22Rv1 (cell line): ENCODE measurements around the gene SMG7.

Experiments used
- H3K27ac ChIP-seq: fragments of 450-650 bp; 2 replicates; pipeline ENCODE4 v1.5.1; 2017
- ZFX ChIP-seq: fragments of 450-650 bp; IDR thresholded peaks from 2 replicates; pipeline ENCODE4 v1.6.1; 2017; ENCODE audit warnings: antibody characterized with exemption, borderline replicate concordance
- TF ChIP-seq, protein P1 (sequence below): fragments of 450-650 bp; IDR thresholded peaks from 2 replicates; pipeline ENCODE4 v1.5.1; 2017; ENCODE audit warnings: mild to moderate bottlenecking

The SMG7 gene

DNA sequence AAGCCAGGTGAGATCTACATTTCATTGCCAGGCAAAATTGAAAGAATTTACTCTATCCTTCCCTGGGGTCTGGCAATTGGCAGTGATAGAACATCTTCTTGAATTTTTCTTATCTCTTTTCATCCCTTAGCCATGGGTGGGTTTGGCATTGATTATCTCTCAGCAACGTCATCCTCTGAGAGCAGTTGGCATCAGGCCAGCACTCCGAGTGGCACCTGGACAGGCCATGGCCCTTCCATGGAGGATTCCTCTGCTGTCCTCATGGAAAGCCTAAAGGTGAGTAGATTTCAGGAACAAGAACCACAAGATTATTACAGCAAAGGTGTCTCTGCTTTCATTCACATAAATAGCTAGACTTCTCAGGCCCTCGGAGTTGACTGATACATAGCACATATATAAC is 78.6 kb downstream of the SMG7 start:
- H3K27ac ChIP-seq: no peak overlapping the region
- no peak for TF ChIP-seq ZFX
- TF ChIP-seq, protein P1, sequence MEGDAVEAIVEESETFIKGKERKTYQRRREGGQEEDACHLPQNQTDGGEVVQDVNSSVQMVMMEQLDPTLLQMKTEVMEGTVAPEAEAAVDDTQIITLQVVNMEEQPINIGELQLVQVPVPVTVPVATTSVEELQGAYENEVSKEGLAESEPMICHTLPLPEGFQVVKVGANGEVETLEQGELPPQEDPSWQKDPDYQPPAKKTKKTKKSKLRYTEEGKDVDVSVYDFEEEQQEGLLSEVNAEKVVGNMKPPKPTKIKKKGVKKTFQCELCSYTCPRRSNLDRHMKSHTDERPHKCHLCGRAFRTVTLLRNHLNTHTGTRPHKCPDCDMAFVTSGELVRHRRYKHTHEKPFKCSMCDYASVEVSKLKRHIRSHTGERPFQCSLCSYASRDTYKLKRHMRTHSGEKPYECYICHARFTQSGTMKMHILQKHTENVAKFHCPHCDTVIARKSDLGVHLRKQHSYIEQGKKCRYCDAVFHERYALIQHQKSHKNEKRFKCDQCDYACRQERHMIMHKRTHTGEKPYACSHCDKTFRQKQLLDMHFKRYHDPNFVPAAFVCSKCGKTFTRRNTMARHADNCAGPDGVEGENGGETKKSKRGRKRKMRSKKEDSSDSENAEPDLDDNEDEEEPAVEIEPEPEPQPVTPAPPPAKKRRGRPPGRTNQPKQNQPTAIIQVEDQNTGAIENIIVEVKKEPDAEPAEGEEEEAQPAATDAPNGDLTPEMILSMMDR: no peak

- no peak overlapping the region for H3K27ac ChIP-seq
- TF ChIP-seq ZFX: no peak
- TF ChIP-seq, protein P1: no peak
Measured at GRCh38 chr1:183551924-183552323, 79.6 kb downstream of the SMG7 start.

- H3K27ac ChIP-seq: no peak overlapping the region
- TF ChIP-seq, protein P1: no peak
- TF ChIP-seq ZFX: no peak
Measured at GRCh38 chr1:183552441-183552840, 80.1 kb downstream of the SMG7 start.

DNA sequence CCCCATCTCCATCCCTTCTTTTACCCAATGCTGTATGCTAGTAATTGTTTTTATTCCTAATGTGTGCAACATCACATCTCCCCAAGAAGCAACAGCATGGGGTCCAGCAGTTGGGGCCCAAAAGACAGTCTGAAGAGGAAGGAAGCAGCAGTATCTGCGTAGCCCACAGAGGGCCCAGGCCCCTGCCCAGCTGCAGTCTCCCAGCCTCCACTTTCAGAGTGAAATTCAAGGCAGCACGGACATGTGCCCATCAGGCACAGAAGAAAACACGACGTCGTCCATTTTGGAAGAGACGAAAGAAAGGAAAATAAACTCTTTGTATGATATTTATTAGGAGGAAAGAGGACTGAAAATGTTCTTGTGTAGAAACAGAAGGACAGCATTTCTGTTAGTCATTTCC is 80.6 kb downstream of the SMG7 start:
- TF ChIP-seq ZFX: no peak
- TF ChIP-seq, protein P1: no peak
- H3K27ac ChIP-seq: no peak overlapping the region

DNA sequence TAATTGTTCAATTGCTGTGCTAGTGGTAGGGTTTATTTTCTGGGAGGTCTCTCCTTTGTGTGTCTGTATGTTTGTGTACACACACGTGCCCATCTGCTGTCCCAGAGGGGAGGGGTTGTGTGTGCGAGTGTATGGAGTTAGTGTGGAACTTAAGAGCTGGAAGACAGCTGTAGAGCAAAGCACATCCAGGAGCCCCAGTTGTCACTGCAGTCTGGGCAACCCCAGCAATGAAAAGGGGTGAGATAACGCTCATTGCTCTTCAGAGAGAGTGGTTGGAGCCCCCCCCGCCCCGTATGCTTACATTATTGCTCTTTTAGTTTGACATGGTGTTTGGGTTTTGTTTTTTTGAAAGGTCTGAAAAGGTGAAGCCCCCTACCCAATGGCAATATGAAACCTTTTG is 81.0 kb downstream of the SMG7 start:
- H3K27ac ChIP-seq: no peak overlapping the region
- TF ChIP-seq ZFX: no peak
- TF ChIP-seq, protein P1: no peak

DNA sequence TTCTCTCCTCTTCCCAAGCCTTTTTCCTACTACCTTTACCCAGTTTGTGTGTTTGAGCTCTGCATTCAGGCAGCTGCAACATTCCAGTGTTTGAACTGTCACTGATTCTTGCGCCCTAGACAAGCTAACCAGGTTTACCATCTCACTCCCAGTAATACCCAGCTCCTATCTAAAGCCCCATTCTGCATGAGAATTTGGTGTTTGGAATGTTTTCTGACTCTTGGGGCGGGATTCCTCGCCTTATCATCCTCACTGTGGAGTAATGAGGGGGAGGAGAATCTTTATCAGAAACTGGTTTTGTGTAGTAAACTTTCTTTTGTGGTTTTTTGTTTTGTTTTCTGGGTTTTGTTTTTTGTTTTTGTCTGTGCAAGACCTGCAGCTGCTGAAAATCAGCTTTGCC is 81.5 kb downstream of the SMG7 start:
- TF ChIP-seq ZFX: no peak
- TF ChIP-seq, protein P1: no peak
- no peak overlapping the region for H3K27ac ChIP-seq

- TF ChIP-seq ZFX: no peak
- TF ChIP-seq, protein P1: no peak
Measured at GRCh38 chr1:183554577-183554976, 82.3 kb downstream of the SMG7 start.

More at GRCh38 chr1:183554577-183554976, 82.3 kb downstream of the SMG7 start:
- H3K27ac ChIP-seq: no peak overlapping the region; the same call in 1 of the 2 replicates
